Astrocyte of the spinal cord (primary cell): Measurements from ENCODE around the gene OTOG.
A peak's percentile ranks its signal among the peaks of the same experiment; 100 is the strongest.

ENCODE experiments used
- DNase-seq: peaks from one replicate; pipeline ENCODE4 v3.0.0; 2011; ENCODE audit warnings: low read depth, low spot score
- H3K4me3 ChIP-seq: 2 replicates; pipeline ENCODE4 v1.5.1; 2011; ENCODE audit warnings: low read depth, mild to moderate bottlenecking, low read length, moderate library complexity
- CTCF ChIP-seq: IDR thresholded peaks from 2 replicates; pipeline ENCODE4 v1.5.1; 2012; ENCODE audit warnings: low read depth, mild to moderate bottlenecking, low read length, inconsistent platforms
- in situ Hi-C: cut with HindIII; loops from 2 replicates; pipeline ENCODE4 v1.10.0; 2017; ENCODE audit warnings: low sequenced_read_pairs

OTOG gene

DNA sequence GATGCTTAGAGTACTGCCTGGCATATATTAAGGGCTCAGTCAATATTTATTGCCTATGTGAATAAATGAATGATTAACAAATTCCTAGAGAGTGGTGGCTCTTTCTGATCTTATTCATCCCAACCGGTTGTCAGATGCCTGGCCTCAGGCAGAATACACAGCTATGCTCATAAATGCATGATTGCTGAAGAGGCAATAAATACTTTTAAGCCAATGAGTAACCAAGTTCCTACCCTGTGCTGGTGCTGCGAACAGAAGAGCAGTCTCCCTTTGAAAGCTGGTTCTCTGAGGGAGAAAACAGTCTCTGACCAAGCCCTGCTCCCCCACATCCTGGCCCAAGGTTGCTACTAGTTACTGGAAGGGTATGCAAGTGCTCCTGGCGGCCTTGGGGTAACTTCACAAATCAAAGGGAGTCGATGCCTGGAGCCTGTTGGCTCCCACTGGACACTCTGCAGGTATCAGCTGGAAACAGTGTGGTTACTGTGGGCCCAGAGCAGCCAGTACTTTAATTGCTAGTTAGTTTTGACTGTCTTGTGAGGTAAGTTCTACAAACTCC lies 5.7 kb upstream of the OTOG start:
- TF ChIP-seq CTCF = no peak
- in situ Hi-C loops = no loop called here
- no peak for DNase-seq
- H3K4me3 ChIP-seq = no peak overlapping the region

DNA sequence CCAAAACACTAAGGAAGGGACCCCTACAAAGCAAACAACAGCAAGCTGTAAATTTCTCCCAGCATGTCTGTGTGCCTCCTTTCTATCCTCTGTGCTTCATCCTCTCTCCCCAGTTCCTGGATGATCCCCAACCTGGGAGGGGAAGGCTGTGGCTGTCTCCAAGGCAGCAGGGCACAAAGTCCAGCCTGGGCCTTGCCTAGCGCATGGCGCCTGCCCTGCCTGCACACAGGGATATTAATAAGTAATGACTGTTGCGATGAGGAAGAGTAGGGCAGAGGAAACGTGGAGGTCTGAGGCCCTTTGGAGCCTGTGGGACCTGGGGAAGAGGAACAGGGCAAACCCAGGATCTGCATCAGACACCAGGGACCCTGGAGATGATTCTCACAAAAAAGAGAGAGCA lies 4.8 kb upstream of the OTOG start:
- no peak overlapping the region for H3K4me3 ChIP-seq
- DNase-seq = no peak
- no peak for TF ChIP-seq CTCF
- in situ Hi-C loops = no loop called here

GRCh38 chr11:17543041-17543440 lies 4.0 kb upstream of the OTOG start:
- no peak for DNase-seq
- TF ChIP-seq CTCF = no peak
- in situ Hi-C loops = no loop called here

GRCh38 chr11:17543574-17544180 lies 3.4 kb upstream of the OTOG start:
- in situ Hi-C loops = no loop called here
- DNase-seq = no peak
- no peak for TF ChIP-seq CTCF
- no peak overlapping the region for H3K4me3 ChIP-seq

More at GRCh38 chr11:17543041-17543440, 4.0 kb upstream of the OTOG start:
- H3K4me3 ChIP-seq = no peak overlapping the region

DNA sequence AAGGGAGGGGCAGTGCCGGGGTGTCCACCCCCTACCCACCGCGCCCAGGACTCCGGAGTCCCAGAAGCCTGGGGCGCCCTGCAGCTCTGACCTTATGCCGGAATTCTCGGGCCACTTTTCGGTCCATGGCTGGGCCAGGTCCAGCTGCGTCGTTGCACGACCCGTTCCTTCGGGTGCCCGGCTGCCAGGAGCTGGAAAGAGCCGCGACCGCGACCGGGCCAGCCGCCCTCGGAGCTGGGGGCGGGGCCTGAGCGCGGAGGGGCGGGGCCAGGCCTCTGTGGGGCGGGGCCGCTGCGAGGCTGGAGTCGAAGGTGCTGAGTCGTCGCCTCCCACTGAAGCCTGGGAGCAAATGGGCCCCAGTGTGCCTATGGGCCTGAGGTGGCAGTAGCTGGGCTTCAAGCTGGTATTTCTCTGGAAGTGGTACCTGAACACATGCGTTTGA lies 2.9 kb upstream of the OTOG start, which contains the start of gene USH1C:
Gene USH1C (minus strand): TSS at position 236 of the 442 bp plus-strand sequence. CDS start 109 bp downstream, at position 127.
- DNase-seq = no peak
- in situ Hi-C loops = no loop called here
- TF ChIP-seq CTCF = no peak
- no peak within 1 kb of the TSS for H3K4me3 ChIP-seq

- H3K4me3 ChIP-seq = no peak overlapping the region
- no peak for DNase-seq
- TF ChIP-seq CTCF = no peak
- in situ Hi-C loops = no loop called here
These were observed 819 bp upstream of the OTOG start for GRCh38 chr11:17546240-17546639.

DNA sequence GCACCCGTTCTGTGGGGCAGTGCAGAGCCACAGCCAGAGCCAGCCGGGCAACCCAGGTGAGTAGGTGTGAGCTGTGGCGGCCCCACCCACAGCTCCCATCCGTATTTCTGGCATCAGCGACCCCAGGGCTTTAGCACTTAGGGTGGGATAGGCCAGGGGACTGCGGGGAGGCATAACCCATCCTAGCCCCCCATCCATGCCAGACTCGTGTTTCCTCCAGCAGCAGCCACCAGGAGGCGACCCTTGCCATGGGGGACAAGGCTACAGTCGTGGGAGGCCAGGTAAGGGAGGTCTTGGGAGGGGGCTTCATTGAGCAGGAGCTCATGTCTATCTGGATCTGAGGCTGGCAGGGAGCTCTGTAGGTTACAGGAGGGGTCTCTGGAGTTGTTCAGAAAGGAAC lies 873 bp downstream of the OTOG start:
- no peak for DNase-seq

More for the DNA sequence above, 873 bp downstream of the OTOG start:
- in situ Hi-C loops = no loop called here
- peak; percentile 8 for TF ChIP-seq CTCF
- no peak overlapping the region for H3K4me3 ChIP-seq
